DOHH2 (cell line): ENCODE data around the gene TMEM121B.
"Not testable (repeated sequence)": the region's sequence is repeated elsewhere in the genome, so short reads cannot be mapped to it uniquely, and the experiment has no call there.

ENCODE experiments used
- H3F3A ChIP-seq: fragments of 200-600 bp; sonication (generic), shearing (Covaris generic); 2 replicates; pipeline ENCODE4 v1.6.0; 2016; ENCODE audit warnings: antibody characterized with exemption, mild to moderate bottlenecking; ENCODE audit not compliant: control insufficient read depth, insufficient read depth
- H3K27ac ChIP-seq: fragments of 200-600 bp; sonication (generic); 2 replicates; pipeline ENCODE4 v1.5.1; 2014; ENCODE audit warnings: low read depth, mild to moderate bottlenecking, low read length, moderate library complexity
- H3K27me3 ChIP-seq: fragments of 200-600 bp; sonication (generic); 2 replicates; pipeline ENCODE4 v1.6.1; 2014; ENCODE audit warnings: mild to moderate bottlenecking, low read length, mixed read lengths; ENCODE audit not compliant: control insufficient read depth
- H3K36me3 ChIP-seq: fragments of 200-600 bp; sonication (generic); 2 replicates; pipeline ENCODE4 v1.6.1; 2014; ENCODE audit warnings: mild to moderate bottlenecking, low read length, moderate library complexity, mixed read lengths; ENCODE audit not compliant: control insufficient read depth
- H3K4me1 ChIP-seq: fragments of 200-600 bp; sonication (generic); 2 replicates; pipeline ENCODE4 v1.6.1; 2014; ENCODE audit warnings: mild to moderate bottlenecking, low read length, mixed read lengths; ENCODE audit not compliant: control insufficient read depth
- H3K4me2 ChIP-seq: fragments of 200-600 bp; sonication (generic); 2 replicates; pipeline ENCODE4 v1.6.0; 2014; ENCODE audit warnings: mild to moderate bottlenecking, low read length, moderate library complexity
- H3K4me3 ChIP-seq: fragments of 200-600 bp; sonication (generic); 2 replicates; pipeline ENCODE4 v1.5.1; 2014; ENCODE audit warnings: mild to moderate bottlenecking, low read length, mixed read lengths
- H3K79me2 ChIP-seq: fragments of 200-600 bp; sonication (generic); 2 replicates; pipeline ENCODE4 v1.6.1; 2014; ENCODE audit warnings: mild to moderate bottlenecking, low read length, mixed read lengths; ENCODE audit not compliant: control insufficient read depth
- H3K9me2 ChIP-seq: fragments of 200-600 bp; sonication (generic); replicated peaks from 2 replicates; pipeline ENCODE4 v1.6.1; 2014; ENCODE audit warnings: mild to moderate bottlenecking, low read length, mixed read lengths; ENCODE audit not compliant: control insufficient read depth
- H3K9me3 ChIP-seq: fragments of 200-600 bp; sonication (generic); 2 replicates; pipeline ENCODE4 v1.6.1; 2014; ENCODE audit warnings: antibody characterized with exemption, low read length, mixed read lengths; ENCODE audit not compliant: control insufficient read depth, insufficient read depth
- H4K20me1 ChIP-seq: fragments of 200-600 bp; sonication (generic); 2 replicates; pipeline ENCODE4 v1.6.0; 2014; ENCODE audit warnings: low read depth, mild to moderate bottlenecking, antibody characterized with exemption, low read length, moderate library complexity; ENCODE audit not compliant: control insufficient read depth, insufficient read depth
- CTCF ChIP-seq: fragments of 200-600 bp; sonication (generic); IDR thresholded peaks from one replicate; pipeline ENCODE4 v1.5.1; 2014; ENCODE audit warnings: antibody characterized with exemption, mild to moderate bottlenecking, low read depth, low read length; ENCODE audit not compliant: poor library complexity, severe bottlenecking
- EZH2phosphoT487 ChIP-seq: fragments of 200-600 bp; sonication (generic); IDR thresholded peaks from 2 replicates; pipeline ENCODE4 v1.6.1; 2017; ENCODE audit warnings: borderline replicate concordance, mild to moderate bottlenecking, antibody characterized with exemption, low read length, moderate library complexity, mixed read lengths

The TMEM121B gene

GRCh38 chr22:17152971-17153370 is 31.8 kb upstream of the TMEM121B start:
- no peaks in the 10 kb centered on the region for H3K27me3 ChIP-seq
- peaks cover 33% of the 10 kb centered on the region for H3K36me3 ChIP-seq
- H3K4me2 ChIP-seq = no peak overlapping the region
- no peak overlapping the region for H3K27ac ChIP-seq
- peaks cover 99% of the 10 kb centered on the region for H3K79me2 ChIP-seq
- H3K4me1 ChIP-seq = peaks cover 23% of the 10 kb centered on the region
- H4K20me1 ChIP-seq = no peaks in the 10 kb centered on the region
- H3K9me2 ChIP-seq = no peaks in the 10 kb centered on the region
- TF ChIP-seq CTCF (no peak), EZH2phosphoT487 (no peak)
- no peak overlapping the region for H3K4me3 ChIP-seq
- no peaks in the 10 kb centered on the region for H3F3A ChIP-seq
- H3K9me3 ChIP-seq = no peaks in the 10 kb centered on the region

GRCh38 chr22:17152340-17152739 is 31.2 kb upstream of the TMEM121B start:
- TF ChIP-seq EZH2phosphoT487 (no peak), CTCF (no peak)
- Histone ChIP-seq H4K20me1 (no peaks in the 10 kb centered on the region), H3K36me3 (peaks cover 33% of the 10 kb centered on the region), H3K27me3 (no peaks in the 10 kb centered on the region), H3K79me2 (peaks cover 99% of the 10 kb centered on the region), H3K9me2 (no peaks in the 10 kb centered on the region), H3K4me1 (peaks cover 17% of the 10 kb centered on the region), H3K9me3 (no peaks in the 10 kb centered on the region), H3F3A (no peaks in the 10 kb centered on the region), H3K4me2 (no peak overlapping the region), H3K27ac (no peak overlapping the region), H3K4me3 (no peak overlapping the region)

DNA sequence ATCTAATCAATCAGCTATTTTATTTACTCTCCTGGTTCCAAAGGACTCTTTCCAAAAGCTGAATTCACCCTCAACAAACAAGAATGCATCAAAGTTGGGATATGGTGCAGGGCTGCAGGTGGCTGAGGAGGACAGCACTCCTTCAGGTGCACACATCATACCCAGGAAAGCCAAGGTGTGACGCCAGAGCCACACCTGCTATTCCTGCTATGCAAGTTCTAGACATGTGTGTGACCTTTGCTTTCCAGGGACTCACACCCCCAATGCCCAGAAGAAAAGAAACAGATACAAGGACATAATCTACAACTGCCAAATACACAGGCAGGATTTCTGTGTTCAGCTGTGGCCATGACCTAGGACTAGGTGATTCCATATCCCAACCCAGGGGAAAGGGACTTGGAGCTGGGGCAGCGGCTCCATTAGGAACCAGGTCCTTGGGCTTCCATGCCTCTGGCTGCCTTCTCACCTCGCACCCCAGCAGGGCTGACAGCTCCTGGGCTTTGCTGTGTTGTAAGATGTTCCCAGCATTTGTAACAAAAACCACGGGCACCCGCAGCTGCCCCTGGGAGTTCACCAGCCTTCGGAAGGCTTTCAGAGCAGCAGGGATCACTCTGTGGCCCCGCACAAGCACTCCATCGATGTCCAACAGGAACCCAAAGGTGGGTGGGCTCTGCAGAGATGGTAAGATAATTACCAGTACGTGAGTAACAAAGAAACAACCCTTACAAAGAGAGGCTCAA is 28.1 kb upstream of the TMEM121B start:
- no peaks in the 10 kb centered on the region for H3K4me1 ChIP-seq
- no peak overlapping the region for H3K4me3 ChIP-seq
- TF ChIP-seq CTCF = no peak
- TF ChIP-seq EZH2phosphoT487 = no peak
- H3K4me2 ChIP-seq = no peak overlapping the region
- peaks cover 70% of the 10 kb centered on the region for H3K79me2 ChIP-seq
- no peaks in the 10 kb centered on the region for H4K20me1 ChIP-seq
- H3K27ac ChIP-seq = no peak overlapping the region
- H3K36me3 ChIP-seq = peaks cover 49% of the 10 kb centered on the region
- H3K27me3 ChIP-seq = no peaks in the 10 kb centered on the region
- no peaks in the 10 kb centered on the region for H3K9me2 ChIP-seq
- H3K9me3 ChIP-seq = no peaks in the 10 kb centered on the region
- no peaks in the 10 kb centered on the region for H3F3A ChIP-seq

- peaks cover 58% of the 10 kb centered on the region for H3K36me3 ChIP-seq
- not testable (repeated sequence) for H3K9me3 ChIP-seq, H3K9me2 ChIP-seq, H3K27me3 ChIP-seq, H3K4me1 ChIP-seq, H4K20me1 ChIP-seq, H3K27ac ChIP-seq, H3K4me2 ChIP-seq, H3K4me3 ChIP-seq, H3F3A ChIP-seq
- peaks cover 52% of the 10 kb centered on the region for H3K79me2 ChIP-seq
Observed at GRCh38 chr22:17147458-17147857, 26.3 kb upstream of the TMEM121B start.
